Measurements from ENCODE around the gene B4GALT5.

B4GALT5 gene

GRCh38 chr20:49700411-49701185 is 13.1 kb downstream of the B4GALT5 start:
- DNase-seq: peak; percentile 71

- DNase-seq: no peak
Observed at GRCh38 chr20:49699200-49699992, 14.3 kb downstream of the B4GALT5 start.

DNA sequence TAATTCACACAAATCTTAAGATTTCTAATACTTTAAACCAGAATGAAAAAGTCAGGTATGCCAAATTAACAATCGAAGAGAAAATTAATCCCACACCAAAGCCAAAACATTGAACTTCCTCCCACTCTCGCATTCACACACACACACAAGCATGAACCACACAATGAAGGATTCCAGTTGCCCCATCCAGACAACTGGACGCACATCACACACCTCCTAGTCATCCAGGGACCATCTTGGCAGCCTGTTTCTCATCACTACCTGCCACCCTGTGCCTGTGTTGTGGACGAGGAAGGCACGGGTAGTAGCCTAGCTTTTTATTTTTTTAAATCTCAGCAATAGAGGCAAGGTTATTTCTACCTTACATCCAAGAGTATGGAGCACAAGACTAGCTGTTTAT is 15.2 kb downstream of the B4GALT5 start:
- DNase-seq: no peak

DNA sequence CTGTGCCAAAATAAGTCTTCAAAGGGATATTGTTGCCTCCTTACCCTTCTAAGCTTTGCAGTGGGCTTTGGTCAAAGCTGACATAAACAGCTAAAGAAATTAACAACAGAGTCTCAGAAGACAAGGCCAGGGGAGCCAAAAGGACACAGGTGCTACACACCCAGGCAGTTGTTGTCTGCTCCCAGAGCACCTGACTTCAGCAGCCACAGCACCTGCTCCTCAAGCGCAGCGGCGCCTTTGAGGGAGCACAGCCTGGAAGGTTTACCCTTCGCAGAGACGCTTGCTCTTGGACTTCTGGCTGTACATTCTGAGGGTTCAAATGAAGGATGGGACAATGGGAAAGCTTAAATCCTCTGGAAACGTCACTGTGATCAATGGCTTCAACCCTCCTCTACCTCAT is 16.6 kb downstream of the B4GALT5 start:
- DNase-seq: no peak

DNA sequence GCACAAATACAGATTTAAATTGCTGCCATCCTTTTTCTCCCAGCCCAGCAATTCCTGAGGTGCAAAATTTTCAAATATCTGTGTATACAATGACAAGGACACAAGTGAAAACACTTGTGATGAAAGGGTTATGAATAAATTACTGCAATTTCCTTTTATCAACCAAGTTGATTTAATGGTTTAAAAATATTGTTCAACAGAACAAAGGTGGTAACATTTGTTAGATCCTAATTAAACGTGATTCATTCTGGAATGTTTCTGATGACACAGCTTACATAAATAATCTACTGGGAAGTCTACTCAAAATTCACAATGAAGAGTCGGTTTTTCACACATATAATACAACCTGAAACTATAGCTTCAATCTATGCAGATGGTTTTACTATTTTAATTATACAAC is 17.1 kb downstream of the B4GALT5 start:
- no peak for DNase-seq

DNA sequence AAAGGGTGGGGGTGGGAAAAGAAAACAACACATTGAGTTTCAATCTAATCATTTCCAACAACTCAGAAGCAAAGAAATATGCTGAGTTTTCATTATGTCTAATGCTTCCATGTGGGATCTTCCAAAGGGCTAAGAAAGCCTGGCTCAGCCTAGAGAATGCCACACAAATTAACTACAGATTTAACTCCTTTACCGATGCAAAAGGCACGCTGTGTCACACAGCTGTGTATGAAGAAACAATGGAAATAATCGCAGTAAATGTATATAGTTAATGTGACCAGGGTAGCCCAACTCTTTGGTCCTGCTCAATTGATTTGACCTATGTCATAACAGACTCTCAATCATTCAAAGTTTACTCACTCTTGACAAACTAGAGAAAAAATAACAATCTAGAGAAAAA is 17.8 kb downstream of the B4GALT5 start:
- DNase-seq: no peak

DNA sequence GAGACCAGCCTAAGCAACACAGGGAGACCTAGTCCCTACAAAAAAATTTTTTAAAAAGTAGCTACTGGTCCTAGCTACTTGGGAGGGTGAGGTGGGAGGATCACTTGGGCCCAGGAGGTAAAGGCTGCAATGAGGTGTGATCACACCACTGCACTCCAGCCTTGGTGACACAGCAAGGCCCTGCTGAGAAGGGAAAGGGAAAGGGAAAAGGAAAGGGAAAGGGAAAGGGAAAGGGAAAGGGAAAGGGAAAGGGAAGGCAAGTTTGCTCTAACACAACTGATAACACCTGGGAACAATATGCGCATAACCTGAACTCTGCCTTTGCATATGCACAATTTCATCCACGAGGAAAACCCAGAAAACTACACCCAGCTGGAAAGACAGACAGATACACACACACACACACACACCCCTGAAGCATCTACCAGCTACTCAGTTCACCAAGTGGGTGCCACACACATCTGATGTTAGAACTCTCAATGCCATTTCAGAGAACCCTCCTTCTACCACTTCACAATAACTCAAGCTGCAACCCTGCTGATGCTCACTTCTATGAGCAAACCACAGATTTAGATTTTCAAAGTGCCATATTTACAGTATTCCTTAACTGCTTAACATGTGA is 19.1 kb downstream of the B4GALT5 start:
- DNase-seq: no peak

DNA sequence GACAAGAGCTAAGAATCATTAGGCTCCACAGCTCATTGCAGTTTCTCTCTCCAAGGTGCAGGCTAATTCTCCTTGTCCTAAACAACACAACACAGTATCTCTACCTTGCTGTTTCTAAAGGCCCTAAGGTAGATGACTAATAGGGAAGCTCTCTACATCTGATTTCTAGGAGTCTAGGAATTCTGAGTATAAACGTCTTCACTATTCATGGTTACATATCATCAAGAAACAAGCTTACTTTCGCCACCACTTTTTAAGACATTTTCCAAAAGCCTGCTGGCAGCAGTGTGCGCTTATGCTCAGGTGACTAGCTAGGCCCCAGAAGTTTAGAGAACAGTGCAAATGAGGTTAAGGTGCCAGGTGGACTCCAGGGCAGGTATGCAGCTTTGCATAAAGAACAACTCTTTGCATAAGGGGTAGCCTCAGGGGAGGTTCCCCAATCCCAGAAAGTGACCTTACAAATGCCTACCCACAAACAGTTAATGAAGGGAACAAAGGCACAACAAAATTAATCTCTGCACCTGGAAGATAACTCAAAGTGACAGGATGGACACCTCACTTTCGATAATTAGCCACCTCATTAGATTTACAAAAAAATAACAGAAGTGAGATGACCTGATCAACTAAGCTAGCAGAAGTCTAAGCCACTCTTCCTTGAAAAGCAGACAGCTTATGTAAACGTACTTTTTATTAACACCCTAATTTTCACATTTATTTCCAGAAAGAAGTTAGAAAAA is 20.1 kb downstream of the B4GALT5 start:
- no peak for DNase-seq

DNA sequence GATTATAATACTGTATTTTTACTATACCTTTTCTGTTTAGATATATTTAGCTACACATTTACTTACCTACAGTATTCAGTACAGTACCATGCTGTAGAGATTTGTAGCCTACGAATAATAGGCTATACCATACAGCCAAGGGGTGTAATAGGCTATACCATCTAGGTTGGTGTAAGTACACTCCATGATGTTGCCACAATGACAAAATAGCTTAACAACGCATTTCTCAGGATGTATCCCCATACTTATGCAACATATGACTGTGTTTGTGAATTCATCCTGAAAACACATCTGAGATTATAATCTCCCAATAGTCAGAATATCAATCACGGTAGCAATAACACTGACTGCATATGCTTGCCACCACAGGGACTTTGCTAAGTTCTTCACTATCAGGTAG is 20.7 kb downstream of the B4GALT5 start:
- no peak for DNase-seq

DNA sequence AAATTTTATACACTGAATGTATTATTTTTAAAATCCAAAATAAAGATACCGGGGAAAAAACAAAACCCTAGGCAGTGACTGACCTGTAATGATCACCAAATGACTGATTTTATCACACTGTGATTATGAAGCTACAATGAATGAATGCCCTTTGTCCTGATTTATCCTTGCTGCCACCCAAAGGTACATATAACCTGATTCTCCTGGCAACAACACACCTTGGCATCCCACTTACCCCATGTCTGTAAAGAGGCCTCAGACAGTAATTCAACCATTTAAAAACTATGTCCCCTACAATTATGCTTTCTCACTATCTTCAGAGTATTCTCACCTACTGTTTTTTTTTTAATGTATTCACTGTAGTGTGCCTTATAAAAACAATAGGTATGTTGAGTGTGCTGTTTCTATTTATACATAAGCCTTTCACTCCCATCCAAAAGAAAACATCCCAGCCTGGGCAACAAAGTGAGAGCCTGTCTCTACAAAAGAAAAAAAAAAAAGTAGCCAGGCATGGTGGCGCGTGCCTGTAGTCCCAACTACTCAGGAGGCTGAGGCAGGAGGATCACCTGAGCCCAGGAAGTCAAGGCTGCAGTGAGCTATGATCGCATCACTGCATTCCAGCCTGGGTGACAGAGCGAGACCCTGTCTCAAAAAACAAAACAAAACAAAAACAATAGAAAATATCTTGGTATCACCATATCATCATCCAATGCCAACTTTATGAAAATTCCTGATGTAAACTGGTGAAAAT is 21.7 kb downstream of the B4GALT5 start:
- no peak for DNase-seq

GRCh38 chr20:49690899-49691620 is 22.6 kb downstream of the B4GALT5 start:
- DNase-seq: peak; percentile 19

GRCh38 chr20:49687595-49688567 is 25.8 kb downstream of the B4GALT5 start:
- no peak for DNase-seq

DNA sequence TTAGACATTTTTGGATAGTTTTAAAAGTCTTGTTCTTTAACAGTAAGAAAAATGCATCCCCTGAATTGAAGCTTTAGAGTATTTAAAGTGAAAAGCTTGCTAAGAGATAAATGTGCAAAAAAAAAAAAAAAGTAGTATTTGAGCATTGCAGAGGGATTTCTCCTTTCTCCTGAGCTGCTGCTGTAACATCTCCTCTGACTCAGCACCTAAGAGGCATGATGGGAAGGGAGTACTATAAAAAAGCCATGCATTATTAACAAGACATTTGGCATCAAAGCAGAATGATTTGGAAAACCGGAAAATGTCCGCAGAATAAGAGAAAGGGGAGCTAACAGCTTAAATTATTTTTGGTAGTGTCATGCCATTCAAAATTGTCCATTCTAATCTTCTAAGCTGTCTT is 27.9 kb downstream of the B4GALT5 start:
- peak; percentile 30 for DNase-seq

- no peak for DNase-seq
Observed at GRCh38 chr20:49685161-49685601, 28.5 kb downstream of the B4GALT5 start.

GRCh38 chr20:49684335-49684997 is 29.2 kb downstream of the B4GALT5 start:
- no peak for DNase-seq

- DNase-seq: no peak
Observed at GRCh38 chr20:49682798-49683197, 30.9 kb downstream of the B4GALT5 start.

DNA sequence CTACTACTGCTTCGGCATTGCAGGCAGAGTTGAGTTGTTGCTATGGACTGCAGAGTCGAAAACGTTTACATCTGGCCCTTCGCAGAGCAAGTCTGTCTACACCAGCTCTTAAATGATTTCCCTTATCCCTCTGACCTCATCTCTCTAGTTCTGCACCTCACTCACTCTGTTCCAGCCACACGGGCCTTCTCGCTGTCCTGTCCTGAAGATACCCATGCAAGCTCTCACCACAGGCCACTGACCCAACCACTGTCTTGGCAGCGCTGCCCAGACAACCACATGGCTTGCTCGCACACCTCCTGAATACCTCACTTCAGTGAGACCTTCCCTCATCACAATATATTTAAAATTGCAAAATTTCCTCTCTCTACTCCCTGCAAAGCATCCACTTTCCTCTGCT is 31.4 kb downstream of the B4GALT5 start:
- DNase-seq: no peak

DNA sequence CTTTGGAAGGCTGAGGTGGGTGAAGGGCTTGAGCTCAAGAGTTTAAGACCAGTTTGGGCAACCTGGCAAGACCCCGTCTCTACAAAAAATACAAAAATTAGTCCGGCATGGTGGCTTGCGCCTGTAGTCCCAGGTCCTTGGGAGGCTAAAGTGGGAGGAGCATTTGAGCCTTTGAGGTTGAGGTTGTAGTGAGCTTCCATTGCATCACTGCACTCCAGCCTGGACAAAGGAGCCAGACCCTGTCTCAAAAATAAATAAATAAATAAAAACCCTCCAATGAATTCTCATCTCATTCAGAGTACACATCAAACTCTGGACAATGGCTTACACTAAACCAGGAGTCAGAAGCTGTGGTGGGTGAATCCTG is 31.8 kb downstream of the B4GALT5 start:
- peak; percentile 20 for DNase-seq

DNA sequence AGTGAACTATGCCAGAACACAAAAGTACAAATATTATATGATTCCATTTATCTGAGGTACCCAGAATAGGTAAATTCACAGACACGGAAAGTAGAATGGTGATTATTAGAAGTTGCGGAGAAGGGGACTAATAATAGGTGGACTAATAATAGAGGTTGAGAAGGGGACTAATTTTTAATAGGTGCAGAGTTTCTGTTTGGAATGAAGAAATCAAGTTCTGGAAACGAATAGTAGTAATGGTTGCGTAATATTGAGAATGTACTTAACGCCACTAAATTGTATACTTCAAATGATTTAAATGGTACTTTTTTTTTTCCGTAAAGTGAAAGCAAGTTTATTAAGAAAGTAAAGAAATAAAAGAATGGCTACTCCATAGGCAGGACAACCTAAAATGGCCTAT is 33.2 kb downstream of the B4GALT5 start:
- peak; percentile 44 for DNase-seq

DNA sequence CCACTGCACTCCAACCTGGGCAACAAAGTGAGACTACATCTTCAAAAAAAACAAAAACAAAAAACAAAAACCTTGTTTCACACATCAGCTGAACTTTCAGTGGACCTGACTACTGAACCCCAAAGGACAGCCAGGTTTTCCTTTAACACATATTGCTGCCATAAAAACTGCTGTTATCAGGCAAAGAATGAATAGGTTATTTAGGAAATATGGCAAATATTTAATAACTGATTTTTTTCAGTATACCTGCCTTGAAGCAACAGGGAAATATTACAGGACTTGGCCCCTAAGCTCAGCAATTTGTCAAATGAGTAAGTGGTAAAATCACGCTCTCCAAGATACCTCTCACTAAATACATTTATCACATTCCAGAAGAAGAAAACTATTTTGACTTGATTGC is 34.0 kb downstream of the B4GALT5 start:
- no peak for DNase-seq
